ENCODE data around the gene IGFLR1.

DNA sequence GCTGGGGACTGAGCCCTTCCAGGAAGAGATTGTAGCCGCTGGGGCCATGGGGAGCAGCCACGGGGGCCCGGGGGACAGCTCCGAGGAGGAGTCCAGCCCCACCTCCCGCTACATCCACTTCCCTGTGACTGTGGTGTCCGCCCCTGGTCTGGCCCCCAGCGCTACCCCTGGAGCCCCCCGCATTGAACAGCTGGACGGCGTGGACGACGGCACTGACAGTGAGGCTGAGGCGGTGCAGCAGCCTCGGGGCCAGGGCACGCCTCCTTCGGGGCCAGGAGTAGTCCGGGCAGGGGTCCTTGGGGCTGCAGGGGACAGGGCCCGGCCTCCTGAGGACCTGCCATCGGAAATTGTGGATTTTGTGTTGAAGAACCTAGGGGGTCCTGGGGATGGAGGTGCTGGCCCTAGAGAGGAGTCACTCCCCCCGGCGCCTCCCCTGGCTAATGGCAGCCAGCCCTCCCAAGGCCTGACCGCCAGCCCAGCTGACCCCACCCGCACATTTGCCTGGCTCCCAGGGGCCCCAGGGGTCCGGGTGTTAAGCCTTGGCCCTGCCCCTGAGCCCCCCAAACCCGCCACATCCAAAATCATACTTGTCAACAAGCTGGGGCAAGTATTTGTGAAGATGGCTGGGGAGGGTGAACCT, 9.6 kb downstream of the IGFLR1 start:
- TF ChIP-seq JUN (IDR thresholded peaks at IDR 0.05; ENCODE audit: borderline replicate concordance, insufficient read depth, insufficient read length, low read depth) (no peak), GATA2 (IDR thresholded peaks at IDR 0.05; ENCODE audit: insufficient read depth, insufficient read length, low read depth, low read length) (no peak), POLR2A (IDR thresholded peaks at IDR 0.05; ENCODE audit: low read depth, low read length) (no peak)
